HG03135 (cell line): ENCODE results near the gene MBNL3.
"Not testable (repeated sequence)": the region's sequence is repeated elsewhere in the genome, so short reads cannot be mapped to it uniquely, and the experiment has no call there.

ENCODE experiments used
- ATAC-seq: cut with Tn5 transposase; IDR thresholded peaks from one replicate; pipeline ENCODE4 v1.9.1; 2021; ENCODE audit warnings: mild to moderate bottlenecking, moderate library complexity; ENCODE audit not compliant: unreplicated experiment

The MBNL3 gene

DNA sequence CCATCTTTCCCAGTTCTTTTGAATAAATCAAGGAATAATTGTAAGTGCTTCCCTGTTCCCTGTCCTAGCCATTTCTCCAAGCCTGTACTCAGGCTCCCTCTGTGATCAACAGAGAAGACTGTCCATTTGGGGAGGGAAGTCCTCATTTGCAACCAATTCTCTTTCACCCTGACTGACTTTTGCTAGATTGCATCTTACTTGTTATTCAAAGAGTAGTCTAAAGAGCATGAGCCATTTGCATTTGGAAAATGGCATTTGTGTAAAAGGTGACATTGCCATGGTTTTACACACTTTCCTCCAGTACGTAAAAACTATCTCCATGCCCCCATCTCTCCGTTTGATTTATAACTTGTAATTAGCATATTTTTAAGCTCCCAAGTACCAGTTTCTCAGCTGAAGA, 110.6 kb downstream of the MBNL3 start:
- no peak for ATAC-seq

DNA sequence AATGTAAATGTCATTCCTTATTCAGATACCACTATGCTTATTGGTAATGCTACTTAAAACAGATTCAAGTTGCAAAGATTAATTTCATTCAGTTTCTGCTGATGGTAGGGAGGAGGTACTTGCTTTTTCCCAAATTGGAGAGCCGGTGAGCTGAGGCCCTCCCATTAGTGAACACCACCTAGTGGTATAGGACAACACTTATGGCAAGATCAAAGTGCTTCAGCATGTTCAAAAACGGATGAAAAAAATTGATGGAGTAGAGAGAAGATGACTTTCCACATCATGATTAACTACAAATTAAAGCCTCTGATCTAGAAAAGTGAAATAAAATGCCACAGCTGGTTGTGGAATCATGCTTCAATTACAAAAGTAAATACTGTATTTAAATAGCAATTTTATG, 112.9 kb downstream of the MBNL3 start:
- ATAC-seq = no peak

DNA sequence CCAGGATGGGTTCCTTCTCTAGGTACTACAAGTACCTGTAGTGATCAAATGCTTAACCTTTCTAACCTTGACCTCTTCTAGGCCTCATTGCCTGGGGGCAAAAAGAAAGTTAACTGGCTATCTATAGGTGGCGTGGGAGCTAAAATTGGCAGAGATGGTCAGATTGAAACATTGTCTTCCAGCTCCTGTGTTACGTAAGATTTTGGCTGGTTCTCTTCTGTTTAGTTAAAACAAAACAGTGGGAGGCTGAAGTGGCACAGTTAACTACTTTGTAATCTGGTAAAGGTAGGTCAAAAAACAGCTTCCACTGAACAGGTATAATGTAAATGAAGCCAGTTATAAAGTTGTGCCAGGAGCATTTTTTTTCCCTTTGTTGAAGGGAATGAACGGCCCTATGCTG, 115.2 kb downstream of the MBNL3 start:
- no peak for ATAC-seq

DNA sequence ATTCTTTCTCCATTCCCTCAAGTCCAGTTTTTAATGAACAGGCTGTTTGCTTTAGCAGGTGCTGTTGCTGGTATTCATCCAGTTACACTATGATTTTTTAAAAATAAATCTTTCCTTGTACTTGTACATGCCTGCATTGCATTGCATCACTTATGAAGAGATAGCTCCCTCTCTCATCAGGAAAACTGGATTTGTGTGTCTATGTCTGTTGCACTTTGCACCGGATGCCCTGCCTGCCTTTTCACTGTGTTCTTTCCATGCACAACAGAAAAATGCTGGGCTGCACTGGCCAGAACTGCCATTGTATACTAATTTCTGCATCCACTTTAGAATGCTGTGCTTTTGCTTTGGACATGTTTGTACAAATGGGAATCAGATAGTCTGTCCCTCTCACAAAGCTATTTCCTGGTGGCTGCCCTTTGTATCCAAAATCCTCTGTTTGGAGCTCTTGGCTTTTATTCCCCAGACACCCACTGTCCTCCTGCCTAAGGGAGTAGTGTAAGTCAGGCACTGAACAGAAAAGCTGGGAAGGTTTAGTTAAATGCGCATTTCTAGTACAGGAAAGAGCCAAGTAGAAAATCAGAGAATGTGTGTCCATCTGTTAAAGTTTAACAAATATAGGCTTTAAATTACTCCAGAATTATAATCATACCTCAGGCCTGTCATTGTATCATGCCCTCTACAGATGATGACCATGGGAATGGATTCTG, 119.1 kb downstream of the MBNL3 start:
- no peak for ATAC-seq

- no peak for ATAC-seq
These were observed 120.9 kb downstream of the MBNL3 start for GRCh38 chrX:132367984-132368383.

DNA sequence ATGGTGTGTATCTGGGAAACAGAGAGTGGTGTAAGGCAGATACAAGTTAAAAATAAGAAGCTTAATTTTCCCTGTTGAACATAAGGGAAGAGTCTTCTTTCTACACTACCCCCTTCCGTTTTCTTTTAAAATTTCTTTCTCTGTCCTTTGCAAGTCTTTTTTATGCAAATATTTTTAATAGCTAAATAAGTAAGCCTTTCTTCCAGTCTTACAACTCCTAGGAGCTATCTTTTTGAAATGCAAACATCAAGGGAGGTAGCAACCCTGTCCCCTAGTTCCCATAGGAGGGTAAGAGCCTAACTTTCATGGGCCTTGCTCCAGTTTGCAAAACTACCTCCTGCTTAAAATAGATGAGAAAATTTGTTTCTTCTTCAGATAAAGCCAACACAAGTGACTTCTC, 121.5 kb downstream of the MBNL3 start:
- no peak for ATAC-seq

GRCh38 chrX:132365490-132365889, 123.3 kb downstream of the MBNL3 start:
- no peak for ATAC-seq

DNA sequence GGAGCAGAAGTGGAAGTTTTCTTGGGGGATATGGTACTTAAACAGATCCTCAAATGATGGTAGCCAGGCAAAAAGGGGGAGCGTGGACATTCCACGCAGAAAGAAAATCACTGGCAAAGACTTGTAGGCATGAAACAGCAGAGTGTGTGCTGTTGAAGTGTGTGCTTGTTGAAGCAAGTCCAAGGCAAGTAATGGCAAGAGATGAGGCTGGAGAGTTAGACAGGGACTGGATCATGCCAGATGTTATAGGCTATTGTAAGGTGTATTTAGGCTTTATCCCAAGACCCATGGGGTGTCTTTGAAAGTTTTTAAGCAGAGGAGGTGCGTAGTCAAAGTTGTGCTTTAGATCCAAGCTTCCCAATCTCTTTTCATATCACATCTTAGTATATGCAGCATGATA, 124.5 kb downstream of the MBNL3 start:
- ATAC-seq = no peak

DNA sequence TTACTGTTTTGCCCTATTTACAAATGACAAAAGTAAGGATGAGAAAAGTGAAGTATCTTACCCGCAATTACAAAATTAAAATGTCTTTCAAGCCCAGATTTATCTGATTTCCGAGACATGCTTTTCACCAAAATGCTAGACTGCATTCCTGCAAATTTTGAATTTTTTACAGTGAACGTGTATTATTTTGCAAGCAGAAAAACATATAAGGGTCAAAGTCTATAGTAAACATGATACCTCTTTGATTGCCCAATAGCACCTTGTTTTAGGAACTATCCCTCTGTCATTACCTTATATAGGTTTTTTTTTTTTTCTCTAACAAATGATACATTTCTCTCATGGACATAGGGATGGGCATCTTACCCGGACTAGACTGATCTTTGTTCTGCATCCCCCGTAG, 135.4 kb downstream of the MBNL3 start:
- ATAC-seq = no peak

DNA sequence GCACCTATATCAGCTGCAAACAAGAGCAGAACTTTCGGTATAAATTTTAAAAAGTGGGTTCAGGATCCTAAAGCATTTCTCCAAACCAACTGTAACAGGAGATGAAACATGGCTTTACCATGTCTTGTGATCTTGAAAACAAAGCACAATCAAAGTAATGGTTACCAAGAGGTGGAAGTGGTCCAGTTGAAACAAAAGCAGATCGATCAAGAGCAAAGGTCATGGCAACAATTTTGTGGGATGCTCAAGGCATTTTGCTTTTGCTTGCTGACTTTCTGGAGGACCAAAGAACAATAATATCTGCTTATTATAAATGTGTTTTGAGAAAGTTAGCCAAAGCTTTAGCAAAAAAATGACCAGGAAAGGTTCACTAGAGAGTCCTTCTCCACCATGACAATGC, 152.7 kb downstream of the MBNL3 start:
- no peak for ATAC-seq

DNA sequence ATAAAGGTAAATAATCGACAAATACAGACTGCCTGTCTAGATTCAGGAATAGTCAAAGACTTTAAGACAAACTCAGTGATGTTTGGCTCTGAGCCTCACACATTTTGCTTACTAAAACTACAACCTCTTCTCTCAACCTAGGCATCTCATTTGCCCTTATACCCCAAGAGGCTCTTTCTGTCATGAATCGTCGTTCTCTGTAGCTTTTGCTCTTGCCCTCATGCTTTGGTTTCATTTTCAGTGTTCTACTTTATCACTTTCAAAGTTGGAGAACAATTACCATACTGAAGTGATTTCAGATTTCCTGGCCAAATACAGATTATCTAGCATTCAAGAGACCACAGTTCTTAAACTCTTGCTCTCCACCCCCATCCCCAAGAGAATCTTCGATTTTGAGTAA, 155.5 kb downstream of the MBNL3 start:
- ATAC-seq = no peak

- no peak for ATAC-seq
These were observed 157.3 kb downstream of the MBNL3 start for GRCh38 chrX:132331532-132331931.

GRCh38 chrX:132331000-132331399, 157.8 kb downstream of the MBNL3 start:
- ATAC-seq = no peak

GRCh38 chrX:132330156-132330729, 158.6 kb downstream of the MBNL3 start:
- no peak for ATAC-seq

- not testable (repeated sequence) for ATAC-seq
These were observed 161.9 kb downstream of the MBNL3 start for GRCh38 chrX:132326960-132327359.
